Stimulated activated CD4-positive, alpha-beta T cell treated with anti-CD3 and anti-CD28 coated beads, Interleukin-1b, Interleukin-23, amount 100 ng/mL, for 4 hours (primary cell): ENCODE measurements around the gene SCGB1D2.
"Not testable (repeated sequence)": the region's sequence is repeated elsewhere in the genome, so short reads cannot be mapped to it uniquely, and the experiment has no call there.

Experiments
- DNase-seq, 2 donors: peaks; one replicate each; pipeline ENCODE4 v3.0.0-alpha.2; 2020; ENCODE audit warnings: low read depth in 2 of 2

Gene SCGB1D2, protein sequence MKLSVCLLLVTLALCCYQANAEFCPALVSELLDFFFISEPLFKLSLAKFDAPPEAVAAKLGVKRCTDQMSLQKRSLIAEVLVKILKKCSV

DNA sequence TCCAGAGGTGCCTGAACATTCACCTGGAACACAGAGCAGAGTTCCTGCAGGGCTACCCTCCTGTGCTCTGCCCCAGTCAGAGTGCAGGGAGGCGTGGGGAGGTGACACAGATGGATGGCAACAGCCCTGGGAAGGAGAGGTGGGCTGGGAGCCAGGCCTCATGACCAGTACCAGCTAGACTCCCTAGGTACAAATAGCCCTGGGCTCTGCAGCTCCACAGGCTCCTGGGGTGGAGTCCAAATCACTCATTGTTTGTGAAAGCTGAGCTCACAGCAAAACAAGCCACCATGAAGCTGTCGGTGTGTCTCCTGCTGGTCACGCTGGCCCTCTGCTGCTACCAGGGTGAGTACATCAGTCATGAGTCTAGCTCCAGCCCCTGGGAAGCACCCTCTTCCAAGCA lies at the start of gene SCGB1D2:
TSS of gene SCGB1D2 (plus strand) at position 219 of the 400 bp plus-strand sequence. CDS start at position 288, 69 bp downstream.
- no peak for DNase-seq

DNA sequence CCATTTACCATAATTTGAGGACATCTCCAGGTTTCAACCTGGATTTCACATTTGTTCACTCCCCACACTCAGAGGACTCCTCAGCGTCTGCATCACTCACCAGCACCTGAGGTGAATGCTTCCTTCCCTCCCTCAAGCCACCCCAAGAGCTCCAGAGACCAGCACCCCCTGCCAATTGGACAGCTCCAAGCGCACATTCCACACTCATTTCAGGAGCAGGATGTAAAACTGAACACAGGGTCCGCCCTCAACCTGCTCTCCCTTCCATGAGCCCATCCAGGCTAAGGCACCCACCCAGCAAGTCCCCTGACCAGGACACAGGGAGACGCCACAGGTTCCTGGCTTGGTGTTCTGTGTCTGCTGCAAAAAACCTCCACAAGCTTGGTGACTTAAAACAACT lies 48.1 kb upstream of the SCGB1D2 start:
- DNase-seq = no peak

DNA sequence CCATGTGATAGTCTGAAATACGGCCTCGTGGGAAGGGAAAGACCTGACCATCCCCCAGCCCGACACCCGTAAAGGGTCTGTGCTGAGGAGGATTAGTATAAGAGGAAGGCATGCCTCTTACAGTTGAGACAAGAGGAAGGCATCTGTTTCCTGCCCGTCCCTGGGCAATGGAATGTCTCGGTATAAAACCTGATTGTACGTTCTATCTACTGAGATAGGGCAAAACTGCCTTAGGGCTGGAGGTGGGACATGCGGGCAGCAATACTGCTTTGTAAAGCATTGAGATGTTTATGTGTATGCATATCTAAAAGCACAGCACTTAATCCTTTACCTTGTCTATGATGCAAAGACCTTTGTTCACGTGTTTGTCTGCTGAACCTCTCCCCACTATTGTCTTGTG lies 47.0 kb upstream of the SCGB1D2 start:
- not testable (repeated sequence) for DNase-seq

DNA sequence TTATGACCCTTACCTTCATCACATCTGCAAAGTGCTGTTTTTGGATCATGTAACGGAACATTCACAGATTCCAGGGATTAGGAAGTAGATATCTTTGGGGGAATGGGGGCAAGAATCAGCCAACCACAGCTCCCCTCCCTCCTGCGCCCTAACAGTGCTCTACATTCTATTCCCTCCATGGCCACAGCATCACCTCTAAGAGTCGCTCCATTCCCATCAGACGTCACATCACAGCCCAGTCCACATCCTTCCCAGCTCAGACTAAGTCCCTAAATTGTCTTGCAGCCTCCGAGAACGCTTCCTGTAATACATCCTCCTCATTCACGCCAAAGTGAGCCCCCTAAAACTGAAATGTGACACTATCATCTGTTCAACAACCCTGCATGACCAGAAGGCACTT lies 46.1 kb upstream of the SCGB1D2 start:
- DNase-seq = no peak

DNA sequence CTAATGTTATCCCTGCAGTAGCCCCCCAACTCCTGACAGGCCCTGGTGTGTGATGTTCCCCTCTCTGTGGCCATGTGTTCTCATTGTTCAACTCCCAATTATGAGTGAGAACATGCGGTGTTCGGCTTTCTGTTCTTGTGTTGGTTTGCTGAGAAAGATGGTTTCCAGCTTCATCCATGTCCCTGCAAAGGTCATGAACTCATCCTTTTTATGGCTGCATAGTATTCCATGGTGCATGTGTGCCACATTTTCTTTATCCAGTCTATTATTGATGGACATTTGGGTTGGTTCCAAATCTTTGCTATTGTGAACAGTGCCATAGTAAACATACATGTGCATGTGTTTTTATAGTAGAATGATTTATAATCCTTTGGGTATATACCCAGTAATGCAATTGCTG lies 44.6 kb upstream of the SCGB1D2 start:
- DNase-seq = not testable (repeated sequence)

DNA sequence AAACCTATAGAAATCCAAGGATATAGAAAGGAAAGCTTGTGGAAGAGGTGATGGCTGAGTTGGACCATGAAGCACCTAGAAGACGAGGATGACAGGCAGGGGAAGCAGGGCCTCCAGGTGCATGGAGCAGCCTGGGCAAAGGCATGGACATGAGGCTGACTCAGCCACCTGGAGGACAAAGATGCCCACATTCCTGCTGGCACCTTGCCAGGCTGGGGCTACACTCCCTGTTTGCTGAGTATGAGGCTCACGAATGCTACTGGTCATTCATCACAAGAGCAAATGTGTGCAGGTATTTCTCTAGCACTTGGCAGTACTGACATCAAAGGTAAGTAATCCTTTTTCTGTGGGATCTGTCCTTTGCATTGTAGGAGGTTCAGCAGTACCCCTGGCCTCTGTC lies 40.7 kb upstream of the SCGB1D2 start:
- no peak for DNase-seq

DNA sequence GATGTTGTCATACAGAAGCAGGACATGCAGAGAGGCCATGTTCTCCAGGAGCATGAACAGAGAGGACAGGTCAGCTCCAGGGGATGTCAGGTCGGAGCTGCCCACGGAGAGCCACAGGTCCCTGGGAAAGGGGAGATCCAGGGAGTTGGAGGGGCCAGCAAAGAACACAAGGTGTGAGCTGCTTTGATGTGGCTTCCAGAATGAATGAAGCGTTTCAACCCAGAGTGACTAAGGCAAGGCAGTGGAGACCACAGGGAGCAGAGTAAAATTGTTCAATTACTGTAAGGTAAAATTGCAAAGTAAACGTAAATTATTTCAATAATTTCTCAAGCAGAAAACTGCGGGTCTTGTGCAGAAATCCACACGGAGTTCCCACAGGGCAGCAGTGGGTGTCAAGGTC lies 39.1 kb upstream of the SCGB1D2 start:
- DNase-seq = no peak

DNA sequence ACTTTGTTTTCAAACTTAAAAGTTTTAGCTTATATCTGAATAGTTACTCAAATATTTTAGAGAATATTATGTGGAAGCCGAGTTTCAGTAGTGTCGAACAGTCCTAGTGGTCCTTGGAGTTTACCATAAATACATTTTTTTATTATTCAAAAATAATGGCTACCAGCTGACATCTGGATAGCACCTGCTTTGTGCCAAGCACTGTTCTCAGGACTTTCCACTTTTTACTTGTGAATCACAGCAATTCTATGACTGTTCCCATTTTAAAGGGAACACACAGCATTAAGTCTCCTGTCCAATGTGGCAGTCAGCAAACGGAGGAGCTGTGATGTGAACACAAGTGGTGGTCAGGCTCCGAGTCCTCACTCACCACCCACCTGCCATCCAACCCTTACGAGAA lies 37.6 kb upstream of the SCGB1D2 start:
- DNase-seq = no peak

DNA sequence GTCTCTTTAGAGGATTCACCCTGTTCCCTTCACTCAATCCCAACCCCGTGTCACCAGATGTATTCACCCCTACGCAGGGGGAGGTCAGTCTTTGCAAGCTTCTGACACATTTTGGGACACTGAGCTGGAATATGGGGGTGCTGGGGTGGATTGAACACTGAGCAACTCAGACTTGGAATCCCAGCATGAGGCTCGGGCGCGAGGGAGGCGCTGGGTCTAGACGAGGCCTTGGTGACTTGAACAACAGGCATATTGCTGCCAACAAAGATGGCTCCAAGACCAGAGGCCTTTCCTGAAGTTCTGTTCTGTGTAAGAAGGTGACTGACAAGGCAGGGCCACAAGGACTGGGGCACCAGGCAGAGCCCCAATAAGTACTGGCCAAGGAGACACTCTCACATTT lies 36.6 kb upstream of the SCGB1D2 start:
- DNase-seq = no peak

DNA sequence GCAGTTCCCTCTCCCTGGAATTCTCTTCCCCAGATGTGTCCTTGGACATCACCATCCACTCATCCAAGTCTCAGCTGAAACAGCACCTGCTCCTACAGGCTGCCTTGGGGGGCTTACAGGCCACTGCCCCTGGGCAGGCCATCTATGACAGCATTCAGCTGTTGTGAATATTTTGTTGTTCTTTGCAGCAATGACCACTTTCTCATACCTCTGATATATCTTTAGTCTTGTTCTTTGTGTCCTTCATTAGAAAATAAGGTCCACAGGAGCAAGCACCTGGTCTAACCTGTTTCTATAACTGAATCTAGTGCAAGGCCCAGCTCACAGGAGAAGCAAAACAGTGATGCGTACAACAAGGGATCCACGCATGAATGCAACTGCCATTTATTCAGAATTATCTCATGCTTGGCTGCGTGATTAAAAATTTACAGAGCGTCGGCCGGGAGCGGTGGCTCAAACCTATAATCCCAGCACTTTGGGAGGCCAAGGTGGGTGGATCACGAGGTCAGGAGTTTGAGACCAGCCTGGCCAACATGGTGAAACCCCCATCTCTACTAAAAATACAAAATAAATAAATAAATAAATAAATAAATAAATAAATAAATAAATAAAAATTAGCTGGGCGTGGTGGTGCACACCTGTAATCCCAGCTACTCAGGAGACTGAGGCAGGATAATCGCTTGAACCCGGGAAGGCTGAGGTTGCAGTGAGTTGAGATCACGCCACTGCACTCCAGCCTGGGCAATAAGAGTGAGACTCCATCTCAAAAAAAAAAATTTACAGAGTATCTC lies 35.6 kb upstream of the SCGB1D2 start:
- not testable (repeated sequence) for DNase-seq

DNA sequence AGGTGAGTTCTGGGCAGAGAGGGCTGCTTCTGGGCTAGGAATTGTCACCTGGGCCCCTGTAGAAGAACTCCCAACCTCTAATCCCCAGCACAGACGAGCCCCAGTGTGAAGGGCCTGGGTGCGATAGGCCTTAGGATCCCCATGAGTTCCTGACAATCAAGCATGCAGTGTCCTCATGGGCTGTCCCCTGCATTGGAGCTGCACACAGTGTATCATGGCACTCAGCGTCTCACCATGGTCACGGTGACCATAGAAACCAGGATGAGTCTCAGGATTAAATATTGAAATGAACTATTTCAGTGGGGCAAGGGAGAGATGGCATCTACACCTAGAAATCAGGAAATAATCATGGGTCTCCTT lies 33.3 kb upstream of the SCGB1D2 start:
- no peak for DNase-seq

DNA sequence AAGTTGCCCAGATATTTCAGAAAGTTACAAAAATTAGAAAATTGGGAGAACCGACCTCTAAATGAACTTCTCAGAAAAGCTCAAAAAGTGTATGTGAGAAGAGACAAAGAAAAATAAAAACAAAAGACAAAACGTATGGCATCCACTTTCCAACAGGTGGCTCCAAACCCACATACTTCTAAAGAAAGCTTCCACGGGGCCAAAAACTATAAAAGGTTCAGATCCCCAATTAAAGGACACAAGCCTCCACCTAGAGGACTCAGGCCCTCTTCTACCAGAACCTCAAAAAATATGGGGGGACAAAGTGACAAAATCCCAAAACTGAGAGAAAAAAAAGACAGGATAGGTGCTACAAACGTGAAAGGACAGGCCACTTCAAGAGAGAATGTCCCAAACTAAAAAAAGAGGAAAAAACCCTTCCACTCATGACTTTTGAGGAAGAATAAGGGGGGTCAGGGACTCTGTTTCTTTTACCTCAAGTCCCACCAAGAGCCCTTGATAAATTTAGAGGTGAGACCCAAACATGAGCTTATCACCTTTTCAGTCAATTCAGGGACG lies 24.8 kb upstream of the SCGB1D2 start:
- no peak for DNase-seq

DNA sequence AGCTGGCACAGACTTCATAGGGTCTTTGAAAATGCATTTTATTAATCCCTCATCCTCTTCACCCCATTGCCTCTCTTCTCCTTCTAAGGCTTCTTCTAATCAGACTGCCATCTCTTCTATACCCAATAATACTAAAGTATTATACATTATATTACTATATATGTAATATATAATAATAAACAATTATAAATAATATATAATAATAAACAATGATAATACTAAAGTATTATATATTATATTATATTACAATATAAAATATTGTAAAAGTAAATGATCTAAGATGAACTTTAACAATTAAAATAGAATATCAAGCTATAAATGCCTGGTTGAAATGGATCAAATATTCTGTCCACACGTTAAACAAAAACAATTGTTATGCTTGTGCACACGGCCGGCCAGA lies 20.5 kb upstream of the SCGB1D2 start:
- no peak for DNase-seq

DNA sequence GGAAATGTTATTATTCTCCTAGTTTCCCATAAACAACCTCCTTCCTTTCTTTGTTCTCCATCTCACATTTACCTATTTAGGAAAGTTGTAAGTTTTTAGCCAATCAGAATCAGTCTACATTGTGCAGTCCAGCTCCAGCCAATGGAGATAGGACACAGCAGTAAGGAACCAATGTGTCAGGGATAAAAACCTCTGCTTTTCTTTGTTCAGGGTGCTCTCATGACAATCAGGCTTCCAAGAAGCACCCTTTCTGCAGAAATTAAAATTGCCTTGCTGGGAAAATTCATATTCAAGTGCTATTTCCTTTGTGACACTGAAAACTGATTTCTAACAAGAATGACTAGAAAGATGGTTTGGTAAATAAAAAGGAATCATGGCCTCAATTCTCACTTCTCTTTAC lies 18.9 kb upstream of the SCGB1D2 start:
- no peak for DNase-seq

DNA sequence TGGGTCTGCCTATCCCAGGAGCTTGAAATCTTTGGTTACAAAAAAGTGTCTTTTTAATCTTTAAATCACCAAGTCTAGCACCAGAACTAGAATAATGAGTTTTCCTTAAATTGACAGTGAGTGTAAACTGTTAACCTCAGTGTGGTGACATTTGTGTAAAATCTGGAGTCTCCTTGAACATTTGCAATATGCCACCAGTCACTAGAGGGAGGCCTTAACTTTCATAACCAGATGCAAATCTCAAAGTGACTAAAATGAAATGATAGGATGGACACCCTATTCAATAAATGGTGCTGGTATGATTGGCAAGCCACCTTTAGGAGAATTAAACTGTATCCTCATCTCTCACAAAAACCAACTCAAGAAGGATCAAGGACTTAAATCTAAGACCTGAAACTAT lies 8.3 kb upstream of the SCGB1D2 start:
- no peak for DNase-seq

DNA sequence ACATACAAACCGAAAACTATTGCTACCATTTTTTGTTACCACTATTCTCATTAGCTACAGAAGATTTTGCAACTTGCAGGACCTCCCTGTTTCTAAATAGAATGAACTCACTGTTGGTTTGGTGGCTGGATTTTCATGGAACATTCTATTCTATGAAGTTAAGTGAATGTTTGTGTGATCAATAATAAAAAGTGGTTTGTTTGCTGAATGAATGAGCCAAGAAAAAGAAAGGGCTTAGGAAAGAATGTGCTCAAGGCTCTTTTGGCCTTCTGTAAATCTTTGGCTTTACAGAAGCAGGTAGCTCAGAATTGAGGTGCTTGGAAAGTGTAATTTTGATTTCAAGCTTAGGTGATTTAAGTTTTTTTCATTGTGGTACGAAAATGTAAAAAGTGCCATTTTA lies 5.9 kb upstream of the SCGB1D2 start:
- DNase-seq = no peak

DNA sequence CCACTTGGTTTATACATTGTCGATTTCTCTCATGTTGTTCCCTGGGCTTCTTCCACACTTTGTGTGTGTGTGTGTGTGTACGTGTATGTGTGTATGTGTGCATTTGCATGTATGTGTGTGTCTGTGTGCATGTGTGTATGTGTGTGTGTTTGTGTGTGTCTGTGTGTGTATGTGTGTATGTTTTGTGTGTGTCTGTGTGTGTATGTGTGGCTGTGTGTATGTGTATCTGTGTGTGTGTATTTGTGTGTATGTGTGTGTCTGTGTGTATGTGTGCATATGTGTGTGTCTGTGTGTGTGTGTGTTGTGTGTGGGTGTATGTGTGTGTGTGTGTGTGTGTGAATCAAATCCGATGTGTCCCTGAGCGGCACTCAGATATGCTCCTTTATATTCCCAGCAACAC lies 4.5 kb upstream of the SCGB1D2 start:
- DNase-seq = no peak

DNA sequence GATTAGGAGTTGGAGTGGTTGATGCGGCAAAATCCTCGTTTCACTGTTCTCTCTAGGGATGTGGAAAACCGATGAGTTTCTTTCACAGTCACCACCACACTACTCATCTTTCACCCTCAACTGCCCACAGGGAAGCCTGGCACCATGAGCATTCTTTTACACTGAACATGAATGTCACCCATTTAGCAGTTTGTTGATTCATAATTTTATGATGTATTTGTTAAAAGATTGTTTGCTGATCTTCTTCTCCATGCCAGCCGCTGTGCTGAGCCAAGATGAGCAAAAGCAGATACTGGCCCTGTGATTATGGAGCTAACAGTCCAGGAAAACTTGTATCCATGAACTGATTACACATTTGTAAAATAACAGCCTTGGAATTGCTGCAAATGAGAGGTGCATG lies 3.9 kb upstream of the SCGB1D2 start:
- no peak for DNase-seq

DNA sequence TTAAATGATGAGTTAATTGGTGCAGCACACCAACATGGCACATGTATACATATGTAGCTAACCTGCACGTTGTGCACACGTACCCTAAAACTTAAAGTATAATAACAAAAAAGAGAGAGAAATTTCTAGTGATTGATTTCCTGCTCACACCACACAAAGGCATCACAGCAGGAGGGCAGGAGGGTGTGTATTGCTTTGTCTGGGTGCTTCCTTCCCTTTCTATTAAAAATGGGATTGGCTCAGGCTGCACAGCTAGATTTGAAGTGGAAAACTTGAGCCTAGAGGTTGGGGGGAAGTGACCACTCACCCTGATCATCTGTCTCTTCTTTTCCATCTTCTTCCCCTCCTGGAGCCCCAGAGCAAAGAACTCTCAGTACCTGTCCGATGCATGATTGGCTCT lies 944 bp upstream of the SCGB1D2 start:
- DNase-seq = no peak

DNA sequence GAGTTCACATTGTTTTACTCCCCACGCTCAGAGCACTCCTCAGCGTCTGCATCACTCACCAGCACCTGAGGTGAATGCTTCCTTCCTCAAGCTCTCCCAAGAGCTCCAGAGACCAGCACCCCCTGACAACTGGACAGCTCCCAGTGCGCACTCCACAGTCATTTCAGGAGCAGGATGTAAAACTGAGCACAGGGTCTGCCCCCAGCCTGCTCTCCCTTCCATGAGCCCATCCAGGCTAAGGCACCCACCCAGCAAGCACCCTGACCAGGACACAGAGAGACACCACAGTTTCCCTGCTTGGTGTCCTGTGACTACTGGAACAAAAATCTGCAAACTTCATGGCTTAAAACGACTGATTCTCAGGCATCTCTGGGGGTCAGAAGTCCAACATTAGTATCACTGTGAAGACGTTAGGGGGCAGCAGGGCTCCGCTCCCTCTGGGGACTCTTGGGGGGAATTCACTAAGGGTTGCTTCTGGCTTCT lies 3.3 kb downstream of the SCGB1D2 start:
- no peak for DNase-seq

DNA sequence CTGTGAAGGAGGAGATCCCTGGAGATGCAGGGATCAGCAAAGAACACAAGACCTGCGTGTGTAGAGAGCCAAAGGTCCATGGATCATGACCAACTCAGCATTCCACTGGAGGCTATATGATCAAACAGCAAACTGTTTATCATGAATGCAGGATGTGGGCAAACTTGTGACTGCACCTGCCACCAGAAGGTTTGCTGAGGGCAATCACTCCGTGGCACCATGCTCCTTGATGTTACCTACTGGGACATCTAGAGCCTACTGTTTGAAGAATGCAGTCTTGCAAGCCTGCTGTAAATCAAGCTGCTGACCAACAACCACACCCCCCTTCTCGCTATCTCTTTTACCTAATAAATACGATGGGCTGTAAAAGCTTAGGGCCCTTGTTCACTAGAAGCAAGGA lies 9.7 kb downstream of the SCGB1D2 start:
- DNase-seq = no peak

DNA sequence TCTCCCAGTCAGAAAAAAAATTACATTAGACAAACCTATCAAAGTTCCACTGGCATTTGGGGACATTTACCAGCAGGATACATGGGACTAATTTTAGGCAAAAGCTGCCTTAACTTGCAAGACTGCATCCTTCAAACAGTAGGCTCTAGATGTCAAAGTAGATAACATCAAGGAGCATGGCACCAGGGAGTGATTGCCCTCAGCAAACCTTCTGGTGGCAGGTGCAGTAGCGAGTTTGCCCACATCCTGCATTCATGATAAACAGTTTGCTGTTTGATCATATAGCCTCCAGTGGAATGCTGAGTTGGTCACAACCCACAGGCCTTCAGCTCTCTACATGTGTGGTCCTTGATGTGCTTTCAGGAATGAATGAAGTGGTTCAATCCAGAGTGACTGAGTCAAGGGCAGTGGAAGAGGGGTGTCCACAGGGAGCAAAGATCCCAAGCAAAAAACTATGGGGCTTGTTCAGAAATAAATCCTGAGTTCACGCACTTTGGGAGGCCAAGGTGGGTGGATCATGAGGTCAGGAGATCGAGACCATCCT lies 12.0 kb downstream of the SCGB1D2 start:
- DNase-seq = no peak

DNA sequence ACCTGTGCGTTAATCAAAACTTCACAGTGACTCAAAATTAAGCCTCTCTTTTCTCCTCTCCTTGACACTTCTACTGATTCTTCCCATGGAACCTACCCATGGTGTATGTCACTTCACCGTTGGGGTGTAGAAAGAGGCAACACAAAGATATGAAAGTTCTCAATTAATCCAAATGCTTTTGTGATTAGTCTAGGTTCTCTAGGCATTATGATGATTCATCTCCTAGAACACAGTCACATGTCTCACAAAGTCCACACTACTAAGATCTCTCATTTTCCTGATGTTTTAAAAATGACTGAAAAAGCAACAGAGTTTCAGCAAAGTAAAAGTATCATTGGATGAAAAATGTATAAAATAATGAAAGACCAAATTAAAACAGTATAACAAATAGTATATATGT lies 14.2 kb downstream of the SCGB1D2 start:
- no peak for DNase-seq
